DMS79 treated with DMSO at 0.1 percent for 48 hours (cell line): ENCODE data around the gene ITGAE.
A peak's percentile ranks its signal among the peaks of the same experiment; 100 is the strongest.

Experiments used
- DNase-seq: peaks from one replicate; lab custom pipeline; 2025; lab: John Stamatoyannopoulos, UW

The ITGAE gene

GRCh38 chr17:3693829-3694231, 107.2 kb downstream of the ITGAE start:
- DNase-seq: no peak

- no peak for DNase-seq
These were observed 107.8 kb downstream of the ITGAE start for GRCh38 chr17:3693141-3693540.

- DNase-seq: no peak
These were observed 108.6 kb downstream of the ITGAE start for GRCh38 chr17:3692346-3692745.

GRCh38 chr17:3691617-3692067, 109.3 kb downstream of the ITGAE start:
- DNase-seq: no peak

- DNase-seq: no peak
These were observed 110.8 kb downstream of the ITGAE start for GRCh38 chr17:3690094-3690715.

GRCh38 chr17:3689262-3690093, 111.5 kb downstream of the ITGAE start:
- no peak for DNase-seq

- no peak for DNase-seq
These were observed 112.1 kb downstream of the ITGAE start for GRCh38 chr17:3688852-3689261.

- DNase-seq: no peak
These were observed 112.9 kb downstream of the ITGAE start for GRCh38 chr17:3688027-3688553.

- DNase-seq: no peak
These were observed 115.8 kb downstream of the ITGAE start for GRCh38 chr17:3685174-3685573.

GRCh38 chr17:3683054-3683511, 117.9 kb downstream of the ITGAE start:
- no peak for DNase-seq

- no peak for DNase-seq
These were observed 119.0 kb downstream of the ITGAE start for GRCh38 chr17:3682033-3682432.

GRCh38 chr17:3681565-3681964, 119.4 kb downstream of the ITGAE start:
- no peak for DNase-seq

GRCh38 chr17:3681057-3681456, 119.9 kb downstream of the ITGAE start:
- no peak for DNase-seq

- no peak for DNase-seq
These were observed 121.4 kb downstream of the ITGAE start for GRCh38 chr17:3679531-3680126.

GRCh38 chr17:3678821-3679530, 122.0 kb downstream of the ITGAE start:
- no peak for DNase-seq

- no peak for DNase-seq
These were observed 122.7 kb downstream of the ITGAE start for GRCh38 chr17:3678095-3678820.

- no peak for DNase-seq
These were observed 125.1 kb downstream of the ITGAE start for GRCh38 chr17:3675886-3676285.

GRCh38 chr17:3672571-3672970, 128.4 kb downstream of the ITGAE start:
- DNase-seq: no peak

GRCh38 chr17:3669548-3669947, 131.4 kb downstream of the ITGAE start:
- DNase-seq: peak; percentile 57

GRCh38 chr17:3669085-3669347, 132.0 kb downstream of the ITGAE start:
- DNase-seq: no peak

- peak; percentile 95 for DNase-seq
These were observed 132.5 kb downstream of the ITGAE start, which contains the start of the genes EMC6 and TAX1BP3 for GRCh38 chr17:3668279-3669084. Gene EMC6, plus strand, starts transcription at chr17:3668812. Its CDS starts 335 bp downstream, at chr17:3669147. Gene TAX1BP3, minus strand, starts transcription at chr17:3668578. Its CDS starts 52 bp downstream, at chr17:3668526.
